Anterior cingulate cortex (tissue), 58 donors: ENCODE results near the gene SPIB.
"Not testable (repeated sequence)": the region's sequence is repeated elsewhere in the genome, so short reads cannot be mapped to it uniquely, and the experiment has no call there.

Source experiments
- DNase-seq, 58 donors: peaks; one replicate each; lab custom pipeline; 2025; lab: John Stamatoyannopoulos, UW

Gene SPIB

DNA sequence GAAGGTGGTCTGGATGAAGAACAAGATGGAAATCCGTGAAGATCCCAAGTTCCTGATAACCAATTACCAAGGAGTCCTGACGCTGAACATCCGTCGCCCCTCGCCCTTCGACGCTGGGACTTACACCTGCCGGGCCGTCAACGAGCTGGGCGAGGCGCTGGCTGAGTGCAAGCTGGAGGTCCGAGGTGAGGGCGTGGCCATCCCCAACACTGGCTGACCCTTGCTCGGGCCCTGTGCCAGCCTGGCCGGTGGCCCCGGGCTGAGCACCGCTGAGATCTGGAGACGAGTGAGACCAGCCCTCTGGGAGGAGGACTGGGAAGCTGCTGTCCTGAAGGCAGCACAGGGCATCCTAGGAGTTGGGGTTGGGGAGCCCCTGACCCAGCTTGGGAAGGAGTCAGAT is 45.6 kb downstream of the SPIB start:
- no peak for DNase-seq

DNA sequence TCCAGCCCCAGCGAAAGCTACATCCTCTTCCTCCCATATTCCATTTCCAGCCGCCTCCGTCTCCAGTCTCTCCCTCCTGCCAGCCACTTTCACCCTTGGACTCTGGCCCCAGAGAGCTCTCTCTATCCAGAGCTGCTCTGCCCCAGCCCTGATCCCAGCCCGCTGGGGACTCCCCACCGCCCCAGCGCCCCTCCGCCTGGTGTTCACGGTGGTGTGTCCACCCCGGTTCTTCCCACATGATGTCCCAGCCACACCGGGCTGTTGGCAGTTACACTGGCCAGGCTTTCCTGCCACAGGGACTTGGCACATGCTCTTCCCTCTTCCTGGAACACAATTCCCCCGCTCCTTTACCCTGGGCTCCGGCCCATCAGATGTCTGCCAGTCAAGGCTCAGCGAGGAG is 46.3 kb downstream of the SPIB start:
- DNase-seq = no peak

GRCh38 chr19:50465986-50466705 is 47.4 kb downstream of the SPIB start:
- peak in 1 of 58 donors; percentile 20 for DNase-seq

DNA sequence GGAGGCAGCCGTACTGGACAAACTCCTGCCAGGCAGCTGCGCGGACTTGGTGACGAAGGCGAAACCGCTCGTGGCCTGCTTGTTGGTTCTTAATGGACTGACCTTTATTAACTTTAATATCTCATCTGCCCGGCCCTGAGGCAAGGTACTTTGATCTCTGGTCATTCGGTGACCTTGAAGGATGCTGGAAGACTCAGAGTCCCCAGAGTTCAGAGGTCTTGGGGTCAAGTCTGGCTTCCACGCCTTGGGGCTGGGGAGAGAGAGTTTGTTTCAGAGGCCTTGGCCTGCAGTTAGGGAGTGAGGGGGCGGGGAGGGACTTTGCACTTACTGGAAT is 47.9 kb downstream of the SPIB start:
- DNase-seq = no peak

GRCh38 chr19:50467566-50467965 is 48.8 kb downstream of the SPIB start:
- no peak for DNase-seq

DNA sequence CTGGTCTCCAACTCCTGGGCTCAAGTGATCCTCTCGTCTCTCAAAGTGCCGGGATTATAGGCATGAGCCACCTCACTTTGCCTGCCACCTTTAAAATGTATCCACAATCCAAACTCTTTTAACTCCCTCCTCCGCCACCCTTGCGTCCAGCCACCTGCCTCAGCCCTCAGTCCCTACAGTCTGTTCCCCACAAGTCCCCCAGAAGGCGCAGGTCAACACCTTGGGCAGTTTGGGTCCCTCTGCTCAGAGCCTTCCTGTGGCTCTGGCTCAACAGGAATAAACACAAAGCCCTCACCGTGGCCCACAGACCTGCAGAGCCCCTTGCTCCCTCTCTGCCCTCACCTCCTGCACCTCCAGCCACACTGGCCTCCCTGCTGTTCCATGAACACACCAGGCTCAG is 50.1 kb downstream of the SPIB start:
- no peak for DNase-seq

GRCh38 chr19:50473336-50473735 is 54.6 kb downstream of the SPIB start:
- DNase-seq = not testable (repeated sequence)

DNA sequence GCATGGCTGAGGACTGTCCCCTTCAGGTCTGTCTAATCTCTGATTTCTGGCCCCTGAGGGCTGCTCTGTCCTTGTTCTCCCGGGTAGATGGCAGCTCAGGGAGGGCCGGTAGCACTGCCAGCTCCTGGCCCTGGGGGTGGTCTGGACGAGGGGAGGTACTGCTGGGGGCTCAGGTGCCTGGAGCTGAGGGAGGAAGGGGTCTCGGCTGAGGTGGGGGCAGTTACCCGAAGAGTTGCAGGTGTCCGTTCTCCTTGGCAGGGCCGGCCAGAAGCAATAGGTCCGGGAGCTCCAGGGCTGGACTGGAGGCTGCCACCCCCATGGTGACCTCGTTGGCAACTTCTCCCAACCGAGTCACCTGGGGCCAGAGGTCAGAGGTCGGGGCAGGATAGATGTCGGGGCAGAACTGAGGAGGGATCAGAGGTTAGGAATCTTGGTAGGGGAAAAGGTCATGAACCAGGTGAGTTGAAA is 56.4 kb downstream of the SPIB start:
- no peak for DNase-seq

GRCh38 chr19:50475736-50476223 is 57.0 kb downstream of the SPIB start:
- no peak for DNase-seq

- DNase-seq = peak; percentile 55 to 95 (median 87)
Measured at GRCh38 chr19:50476224-50476906, 57.6 kb downstream of the SPIB start, which contains the start of the genes EMC10 and GARIN5A. EMC10 (plus strand) TSS chr19:50476507; CDS start chr19:50476545, 38 bp downstream. GARIN5A (minus strand) TSS chr19:50476848; CDS start chr19:50476388, 460 bp downstream.

DNA sequence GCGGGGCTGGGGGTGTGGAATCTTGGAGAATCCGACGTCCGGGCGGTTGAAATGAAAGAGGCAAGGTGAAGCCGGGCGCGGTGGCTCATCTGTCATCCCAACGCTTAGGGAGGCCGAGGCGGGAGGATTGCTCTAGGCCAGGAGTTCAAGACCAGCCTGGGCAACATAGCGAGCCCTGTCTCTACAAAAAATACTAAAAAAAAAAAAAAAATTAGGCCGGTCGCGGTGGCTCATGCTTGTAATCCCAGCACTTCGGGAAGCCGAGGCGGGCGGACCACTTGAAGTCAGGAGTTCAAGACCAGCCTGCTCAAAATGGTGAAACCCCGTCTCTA is 58.1 kb downstream of the SPIB start:
- no peak for DNase-seq

GRCh38 chr19:50477751-50478515 is 59.2 kb downstream of the SPIB start:
- no peak for DNase-seq

DNA sequence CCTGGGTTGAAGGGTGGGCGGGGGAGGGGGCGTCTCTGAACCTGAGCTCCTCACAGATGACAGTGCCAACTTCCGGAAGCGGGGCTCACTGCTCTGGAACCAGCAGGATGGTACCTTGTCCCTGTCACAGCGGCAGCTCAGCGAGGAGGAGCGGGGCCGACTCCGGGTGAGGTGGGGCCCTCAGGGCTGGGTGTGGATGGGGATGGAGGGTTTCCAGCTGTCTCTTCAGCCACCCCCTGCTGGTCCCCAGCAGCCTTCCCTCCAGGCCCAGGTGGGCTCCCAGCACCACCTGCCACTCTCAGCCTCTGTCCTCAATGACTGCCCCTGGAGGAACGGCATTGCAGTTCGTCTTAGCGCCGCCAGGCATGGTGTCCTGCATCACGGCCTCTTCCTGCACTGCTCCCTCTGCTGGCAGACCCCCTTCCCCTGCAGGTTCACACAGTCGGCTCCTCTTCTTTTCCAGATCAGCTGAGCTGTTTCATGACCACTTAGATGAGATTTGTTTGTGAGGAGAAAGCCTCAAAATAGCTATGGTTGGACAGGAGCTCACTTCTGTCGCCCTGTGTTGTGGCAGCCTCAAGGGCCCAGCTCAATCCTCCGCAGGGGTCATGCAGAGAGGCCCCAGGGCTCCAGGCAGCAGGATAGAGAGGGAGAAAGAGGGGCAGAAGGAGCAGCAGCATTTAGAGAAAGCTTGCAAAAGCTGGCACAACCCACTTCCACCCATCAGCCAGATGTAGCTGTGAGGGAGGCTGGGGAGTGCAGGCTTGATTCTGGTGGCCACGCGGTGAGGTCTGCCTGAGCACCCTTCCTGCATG is 60.4 kb downstream of the SPIB start:
- peak in 4 of 58 donors; percentile 14 to 30 (median 24) for DNase-seq

DNA sequence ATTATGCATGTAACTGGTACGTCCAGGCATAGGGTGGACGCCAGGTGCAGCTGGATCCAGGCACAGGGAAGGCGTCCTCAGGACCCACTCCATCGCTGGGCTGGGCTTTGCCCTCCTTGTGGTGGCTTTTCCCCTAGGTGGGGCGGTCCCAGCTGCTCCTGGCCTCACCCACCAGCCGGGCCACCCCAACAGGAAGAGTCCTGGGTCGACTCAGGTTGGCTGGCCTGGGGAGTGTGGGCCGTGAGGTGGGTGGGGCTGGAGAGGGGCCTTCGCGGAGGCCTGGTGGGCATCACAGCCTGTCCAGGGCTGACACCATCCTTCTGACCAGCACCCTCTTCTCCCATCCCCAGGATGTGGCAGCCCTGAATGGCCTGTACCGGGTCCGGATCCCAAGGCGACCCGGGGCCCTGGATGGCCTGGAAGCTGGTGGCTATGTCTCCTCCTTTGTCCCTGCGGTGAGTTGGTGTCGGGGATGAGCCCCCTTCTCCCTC is 61.1 kb downstream of the SPIB start:
- DNase-seq = no peak

GRCh38 chr19:50480281-50481111 is 61.8 kb downstream of the SPIB start:
- DNase-seq = no peak
